ENCODE results near the gene INPP5F.
A peak's percentile ranks its signal among the peaks of the same experiment; 100 is the strongest.
"Not testable (repeated sequence)": the region's sequence is repeated elsewhere in the genome, so short reads cannot be mapped to it uniquely, and the experiment has no call there.

INPP5F gene

DNA sequence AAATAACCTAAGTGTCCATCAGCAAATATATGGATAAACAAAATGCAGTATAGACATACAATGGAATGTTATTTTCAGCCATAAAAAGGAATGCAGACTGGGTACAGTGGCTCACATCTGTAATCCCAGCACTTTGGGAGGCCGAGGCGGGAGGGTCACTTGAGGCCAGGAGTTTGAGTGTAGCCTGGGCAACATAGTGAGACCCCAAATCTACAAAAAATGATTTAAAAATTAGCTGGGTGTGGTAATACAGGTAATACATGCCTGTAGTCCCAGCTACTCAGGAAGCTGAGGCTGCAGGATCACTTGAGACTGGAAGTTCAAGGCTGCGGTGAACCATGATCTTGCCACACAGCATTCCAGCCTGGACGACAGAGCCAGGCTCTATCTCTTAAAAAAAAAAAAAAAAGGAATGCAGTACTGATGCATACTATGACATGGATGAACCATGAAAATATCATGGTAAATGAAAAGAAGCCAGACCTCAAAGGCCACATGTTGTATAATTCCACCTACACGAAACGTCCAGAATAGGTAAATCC lies 139.9 kb downstream of the INPP5F start:
- Histone ChIP-seq H3K9ac (ENCODE audit: low read length) (no peak overlapping the region), H3K9me2 (ENCODE audit: low read depth, low read length) (no peaks in the 10 kb centered on the region), H3K4me2 (ENCODE audit: low read length) (no peak overlapping the region), H3K27ac (ENCODE audit: low read depth, low read length, poor library complexity, severe bottlenecking) (no peak overlapping the region), H3K4me1 (ENCODE audit: insufficient read depth, low read length, severe bottlenecking) (peaks cover 43% of the 10 kb centered on the region), H3K4me3 (ENCODE audit: low read depth, low read length, poor library complexity, severe bottlenecking) (no peak overlapping the region), H2AFZ (ENCODE audit: low read length) (no peak overlapping the region), H3K36me3 (ENCODE audit: insufficient read depth, low read length) (peaks cover 26% of the 10 kb centered on the region), H4K20me1 (ENCODE audit: insufficient read depth, low read length) (no peaks in the 10 kb centered on the region), H3K79me2 (ENCODE audit: insufficient read depth, low read length) (peaks cover 94% of the 10 kb centered on the region), H3K27me3 (ENCODE audit: insufficient read depth, low read length) (no peaks in the 10 kb centered on the region), H3K9me3 (ENCODE audit: low read length) (peaks cover 12% of the 10 kb centered on the region), H3F3A (ENCODE audit: insufficient read depth, low read length) (no peaks in the 10 kb centered on the region)
- TF ChIP-seq, protein P1, sequence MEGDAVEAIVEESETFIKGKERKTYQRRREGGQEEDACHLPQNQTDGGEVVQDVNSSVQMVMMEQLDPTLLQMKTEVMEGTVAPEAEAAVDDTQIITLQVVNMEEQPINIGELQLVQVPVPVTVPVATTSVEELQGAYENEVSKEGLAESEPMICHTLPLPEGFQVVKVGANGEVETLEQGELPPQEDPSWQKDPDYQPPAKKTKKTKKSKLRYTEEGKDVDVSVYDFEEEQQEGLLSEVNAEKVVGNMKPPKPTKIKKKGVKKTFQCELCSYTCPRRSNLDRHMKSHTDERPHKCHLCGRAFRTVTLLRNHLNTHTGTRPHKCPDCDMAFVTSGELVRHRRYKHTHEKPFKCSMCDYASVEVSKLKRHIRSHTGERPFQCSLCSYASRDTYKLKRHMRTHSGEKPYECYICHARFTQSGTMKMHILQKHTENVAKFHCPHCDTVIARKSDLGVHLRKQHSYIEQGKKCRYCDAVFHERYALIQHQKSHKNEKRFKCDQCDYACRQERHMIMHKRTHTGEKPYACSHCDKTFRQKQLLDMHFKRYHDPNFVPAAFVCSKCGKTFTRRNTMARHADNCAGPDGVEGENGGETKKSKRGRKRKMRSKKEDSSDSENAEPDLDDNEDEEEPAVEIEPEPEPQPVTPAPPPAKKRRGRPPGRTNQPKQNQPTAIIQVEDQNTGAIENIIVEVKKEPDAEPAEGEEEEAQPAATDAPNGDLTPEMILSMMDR (IDR thresholded peaks at IDR 0.05; ENCODE audit: low read length) = no peak
- TF ChIP-seq EZH2 (IDR thresholded peaks at IDR 0.05; ENCODE audit: borderline replicate concordance, low read length) = no peak

DNA sequence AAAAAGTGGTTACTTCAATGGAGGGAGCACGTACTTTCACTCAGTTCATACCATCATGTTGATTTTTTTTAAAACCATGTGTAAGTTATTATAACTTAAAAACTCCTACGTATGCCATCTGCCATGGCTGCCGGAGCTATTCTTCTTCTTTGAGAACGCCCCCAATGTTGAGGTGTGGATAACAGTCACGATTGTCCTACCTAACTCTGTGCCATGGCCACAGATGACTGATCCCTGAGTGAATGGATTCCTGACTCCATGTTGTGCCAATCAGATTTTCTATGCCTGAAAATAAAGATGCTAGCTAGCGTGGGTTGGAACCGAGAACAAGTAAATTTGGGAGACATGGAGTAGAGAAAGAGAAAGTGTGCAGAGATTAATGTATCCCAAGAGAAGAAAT lies 141.5 kb downstream of the INPP5F start:
- H3K27ac ChIP-seq (ENCODE audit: low read depth, low read length, poor library complexity, severe bottlenecking) = no peak overlapping the region
- peaks cover 12% of the 10 kb centered on the region for H3K9me3 ChIP-seq (ENCODE audit: low read length)
- H3K9me2 ChIP-seq (ENCODE audit: low read depth, low read length) = no peaks in the 10 kb centered on the region
- no peak for TF ChIP-seq EZH2 (IDR thresholded peaks at IDR 0.05; ENCODE audit: borderline replicate concordance, low read length)
- TF ChIP-seq, protein P1 (IDR thresholded peaks at IDR 0.05; ENCODE audit: low read length) = no peak
- H3F3A ChIP-seq (ENCODE audit: insufficient read depth, low read length) = no peaks in the 10 kb centered on the region
- H3K4me2 ChIP-seq (ENCODE audit: low read length) = no peak overlapping the region
- no peaks in the 10 kb centered on the region for H4K20me1 ChIP-seq (ENCODE audit: insufficient read depth, low read length)
- H3K36me3 ChIP-seq (ENCODE audit: insufficient read depth, low read length) = peaks cover 26% of the 10 kb centered on the region
- no peak overlapping the region for H2AFZ ChIP-seq (ENCODE audit: low read length)
- peaks cover 42% of the 10 kb centered on the region for H3K4me1 ChIP-seq (ENCODE audit: insufficient read depth, low read length, severe bottlenecking)
- H3K79me2 ChIP-seq (ENCODE audit: insufficient read depth, low read length) = peaks cover 94% of the 10 kb centered on the region
- no peak overlapping the region for H3K9ac ChIP-seq (ENCODE audit: low read length)
- no peaks in the 10 kb centered on the region for H3K27me3 ChIP-seq (ENCODE audit: insufficient read depth, low read length)
- no peak overlapping the region for H3K4me3 ChIP-seq (ENCODE audit: low read depth, low read length, poor library complexity, severe bottlenecking)

DNA sequence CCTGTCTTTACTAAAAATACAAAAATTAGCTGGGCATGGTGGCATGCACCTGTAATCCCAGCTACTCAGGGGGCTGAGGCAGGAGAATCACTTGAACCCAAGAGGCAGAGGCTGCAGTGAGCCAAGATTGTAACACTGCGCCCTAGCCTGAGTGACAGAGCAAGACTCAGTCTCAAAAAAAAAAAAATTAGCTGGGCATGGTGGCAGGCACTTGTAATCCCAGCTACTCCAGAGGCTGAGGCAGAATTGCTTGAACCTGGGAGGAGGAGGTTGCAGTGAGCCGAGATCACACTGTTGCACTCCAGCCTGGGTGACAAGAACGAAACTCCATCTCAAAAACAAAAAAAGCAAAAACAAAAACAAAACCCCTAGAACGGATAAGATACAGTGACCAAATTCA lies 143.5 kb downstream of the INPP5F start:
- not testable (repeated sequence) for H3K9me2 ChIP-seq (ENCODE audit: low read depth, low read length); H2AFZ ChIP-seq (ENCODE audit: low read length); H4K20me1 ChIP-seq (ENCODE audit: insufficient read depth, low read length); H3K27me3 ChIP-seq (ENCODE audit: insufficient read depth, low read length); H3K9me3 ChIP-seq (ENCODE audit: low read length); H3F3A ChIP-seq (ENCODE audit: insufficient read depth, low read length); H3K27ac ChIP-seq (ENCODE audit: low read depth, low read length, poor library complexity, severe bottlenecking)
- peak overlapping the region; percentile 21; the same call in 1 of the 2 replicates for H3K9ac ChIP-seq (ENCODE audit: low read length)
- H3K4me2 ChIP-seq (ENCODE audit: low read length) = peak overlapping the region; percentile 86
- peak overlapping the region; percentile 77 for H3K4me3 ChIP-seq (ENCODE audit: low read depth, low read length, poor library complexity, severe bottlenecking)
- H3K79me2 ChIP-seq (ENCODE audit: insufficient read depth, low read length) = peaks cover 74% of the 10 kb centered on the region
- peaks cover 19% of the 10 kb centered on the region for H3K36me3 ChIP-seq (ENCODE audit: insufficient read depth, low read length)
- peaks cover 53% of the 10 kb centered on the region for H3K4me1 ChIP-seq (ENCODE audit: insufficient read depth, low read length, severe bottlenecking)
